OCI-LY1 (cell line): ENCODE data around the gene ZNF687.

Experiments
- H2AFZ ChIP-seq: fragments of 200-600 bp; sonication (generic), shearing (Covaris generic); 2 replicates; pipeline ENCODE4 v1.6.0; 2014; ENCODE audit warnings: antibody characterized with exemption, mild to moderate bottlenecking, low read length
- H3F3A ChIP-seq: fragments of 200-600 bp; sonication (generic), shearing (Covaris generic); 2 replicates; pipeline ENCODE4 v1.6.0; 2014; ENCODE audit warnings: mild to moderate bottlenecking, antibody characterized with exemption, low read length, moderate library complexity; ENCODE audit not compliant: insufficient read depth
- H3K27ac ChIP-seq: fragments of 200-600 bp; sonication (generic); 2 replicates; pipeline ENCODE4 v1.5.1; 2014; ENCODE audit warnings: low read length, mixed run types, mild to moderate bottlenecking, low read depth; ENCODE audit not compliant: poor library complexity, severe bottlenecking
- H3K27me3 ChIP-seq: fragments of 200-600 bp; sonication (generic); 2 replicates; pipeline ENCODE4 v1.6.0; 2014; ENCODE audit warnings: antibody characterized with exemption, mild to moderate bottlenecking, low read length, moderate library complexity; ENCODE audit not compliant: insufficient read depth
- H3K36me3 ChIP-seq: fragments of 200-600 bp; sonication (generic); 2 replicates; pipeline ENCODE4 v1.6.1; 2014; ENCODE audit warnings: mild to moderate bottlenecking, antibody characterized with exemption, low read length, moderate library complexity, mixed read lengths; ENCODE audit not compliant: insufficient read depth
- H3K4me1 ChIP-seq: fragments of 200-600 bp; sonication (generic); 2 replicates; pipeline ENCODE4 v1.5.1; 2014; ENCODE audit warnings: mild to moderate bottlenecking, low read length, moderate library complexity; ENCODE audit not compliant: insufficient read depth, severe bottlenecking
- H3K4me2 ChIP-seq: fragments of 200-600 bp; sonication (generic), shearing (Covaris generic); 2 replicates; pipeline ENCODE4 v1.6.1; 2014; ENCODE audit warnings: low read length
- H3K4me3 ChIP-seq: fragments of 200-600 bp; sonication (generic); 2 replicates; pipeline ENCODE4 v1.5.1; 2014; ENCODE audit warnings: low read length, low read depth, mild to moderate bottlenecking, mixed read lengths; ENCODE audit not compliant: poor library complexity, severe bottlenecking
- H3K79me2 ChIP-seq: fragments of 200-600 bp; shearing (Covaris generic); 2 replicates; pipeline ENCODE4 v1.6.1; 2016; ENCODE audit warnings: mixed run types, low read length, mixed read lengths; ENCODE audit not compliant: insufficient read depth
- H3K9ac ChIP-seq: fragments of 200-600 bp; sonication (generic), shearing (Covaris generic); 2 replicates; pipeline ENCODE4 v1.6.1; 2014; ENCODE audit warnings: mild to moderate bottlenecking, low read length, mixed read lengths
- H3K9me2 ChIP-seq: fragments of 200-600 bp; sonication (generic), shearing (Covaris generic); 2 replicates; pipeline ENCODE4 v1.6.1; 2014; ENCODE audit warnings: low read depth, mild to moderate bottlenecking, low read length, mixed read lengths
- H3K9me3 ChIP-seq: fragments of 200-600 bp; shearing (Covaris generic); 2 replicates; pipeline ENCODE4 v1.6.1; 2014; ENCODE audit warnings: low read length, mixed read lengths
- H4K20me1 ChIP-seq: fragments of 200-600 bp; sonication (generic), shearing (Covaris generic); 2 replicates; pipeline ENCODE4 v1.6.0; 2016; ENCODE audit warnings: mild to moderate bottlenecking, low read length; ENCODE audit not compliant: insufficient read depth
- EZH2 ChIP-seq: fragments of 200-600 bp; sonication (generic), shearing (Covaris generic); IDR thresholded peaks from 2 replicates; pipeline ENCODE4 v1.8.0; 2017; ENCODE audit warnings: borderline replicate concordance, mixed run types, mild to moderate bottlenecking, antibody characterized with exemption, low read length, moderate library complexity, mixed read lengths
- TF ChIP-seq, protein P1 (sequence below): fragments of 200-600 bp; sonication (generic), shearing (Covaris generic); IDR thresholded peaks from 2 replicates; pipeline ENCODE4 v1.5.1; 2017; ENCODE audit warnings: mild to moderate bottlenecking, antibody characterized with exemption, low read length, moderate library complexity, mixed read lengths

Gene ZNF687

DNA sequence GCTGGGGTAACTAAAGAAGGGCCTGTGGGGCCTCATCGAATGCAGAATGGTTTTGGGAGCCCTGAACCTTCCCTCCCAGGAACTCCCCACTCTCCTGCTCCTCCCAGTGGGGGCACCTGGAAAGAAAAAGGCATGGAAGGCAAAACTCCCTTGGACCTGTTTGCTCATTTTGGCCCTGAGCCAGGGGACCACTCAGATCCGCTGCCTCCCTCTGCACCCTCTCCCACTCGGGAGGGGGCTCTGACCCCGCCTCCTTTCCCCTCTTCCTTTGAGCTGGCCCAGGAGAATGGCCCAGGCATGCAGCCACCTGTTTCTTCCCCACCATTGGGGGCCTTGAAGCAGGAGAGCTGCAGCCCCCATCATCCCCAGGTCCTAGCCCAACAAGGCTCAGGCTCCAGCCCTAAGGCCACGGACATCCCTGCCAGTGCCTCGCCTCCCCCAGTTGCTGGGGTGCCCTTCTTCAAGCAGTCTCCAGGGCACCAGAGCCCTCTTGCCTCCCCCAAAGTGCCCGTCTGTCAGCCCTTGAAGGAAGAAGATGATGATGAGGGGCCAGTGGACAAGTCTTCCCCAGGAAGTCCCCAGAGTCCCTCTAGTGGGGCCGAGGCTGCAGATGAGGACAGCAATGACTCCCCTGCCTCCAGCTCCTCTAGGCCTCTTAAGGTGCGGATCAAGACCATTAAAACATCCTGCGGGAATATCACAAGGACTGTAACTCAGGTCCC, 4.7 kb downstream of the ZNF687 start:
- Histone ChIP-seq H3F3A (no peaks in the 10 kb centered on the region), H3K9ac (no peak overlapping the region), H3K4me1 (peaks cover 19% of the 10 kb centered on the region), H4K20me1 (no peaks in the 10 kb centered on the region), H3K9me2 (no peaks in the 10 kb centered on the region), H3K27ac (no peak overlapping the region), H2AFZ (no peak overlapping the region), H3K4me2 (no peak overlapping the region), H3K4me3 (no peak overlapping the region), H3K9me3 (no peaks in the 10 kb centered on the region), H3K36me3 (peaks cover 56% of the 10 kb centered on the region), H3K79me2 (no peaks in the 10 kb centered on the region), H3K27me3 (no peaks in the 10 kb centered on the region)
- TF ChIP-seq, protein P1, sequence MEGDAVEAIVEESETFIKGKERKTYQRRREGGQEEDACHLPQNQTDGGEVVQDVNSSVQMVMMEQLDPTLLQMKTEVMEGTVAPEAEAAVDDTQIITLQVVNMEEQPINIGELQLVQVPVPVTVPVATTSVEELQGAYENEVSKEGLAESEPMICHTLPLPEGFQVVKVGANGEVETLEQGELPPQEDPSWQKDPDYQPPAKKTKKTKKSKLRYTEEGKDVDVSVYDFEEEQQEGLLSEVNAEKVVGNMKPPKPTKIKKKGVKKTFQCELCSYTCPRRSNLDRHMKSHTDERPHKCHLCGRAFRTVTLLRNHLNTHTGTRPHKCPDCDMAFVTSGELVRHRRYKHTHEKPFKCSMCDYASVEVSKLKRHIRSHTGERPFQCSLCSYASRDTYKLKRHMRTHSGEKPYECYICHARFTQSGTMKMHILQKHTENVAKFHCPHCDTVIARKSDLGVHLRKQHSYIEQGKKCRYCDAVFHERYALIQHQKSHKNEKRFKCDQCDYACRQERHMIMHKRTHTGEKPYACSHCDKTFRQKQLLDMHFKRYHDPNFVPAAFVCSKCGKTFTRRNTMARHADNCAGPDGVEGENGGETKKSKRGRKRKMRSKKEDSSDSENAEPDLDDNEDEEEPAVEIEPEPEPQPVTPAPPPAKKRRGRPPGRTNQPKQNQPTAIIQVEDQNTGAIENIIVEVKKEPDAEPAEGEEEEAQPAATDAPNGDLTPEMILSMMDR: no peak
- TF ChIP-seq EZH2: no peak

- H3K27me3 ChIP-seq: no peaks in the 10 kb centered on the region
- H4K20me1 ChIP-seq: no peaks in the 10 kb centered on the region
- H3K9me3 ChIP-seq: no peaks in the 10 kb centered on the region
- no peaks in the 10 kb centered on the region for H3K79me2 ChIP-seq
- H2AFZ ChIP-seq: no peak overlapping the region
- H3K4me3 ChIP-seq: no peak overlapping the region
- no peaks in the 10 kb centered on the region for H3K9me2 ChIP-seq
- H3K27ac ChIP-seq: no peak overlapping the region
- TF ChIP-seq, protein P1: no peak
- TF ChIP-seq EZH2: no peak
- H3K4me1 ChIP-seq: peaks cover 19% of the 10 kb centered on the region
- no peak overlapping the region for H3K9ac ChIP-seq
- H3K36me3 ChIP-seq: peaks cover 62% of the 10 kb centered on the region
- H3K4me2 ChIP-seq: no peak overlapping the region
- no peaks in the 10 kb centered on the region for H3F3A ChIP-seq
Observed at GRCh38 chr1:151287341-151287699, 5.2 kb downstream of the ZNF687 start.

GRCh38 chr1:151287767-151288500, 5.8 kb downstream of the ZNF687 start:
- no peak overlapping the region for H3K4me2 ChIP-seq
- no peak overlapping the region for H2AFZ ChIP-seq
- H3K27me3 ChIP-seq: no peaks in the 10 kb centered on the region
- no peak for TF ChIP-seq EZH2
- TF ChIP-seq, protein P1: no peak
- H3K4me1 ChIP-seq: peaks cover 16% of the 10 kb centered on the region
- no peaks in the 10 kb centered on the region for H3F3A ChIP-seq
- no peaks in the 10 kb centered on the region for H3K79me2 ChIP-seq
- no peaks in the 10 kb centered on the region for H4K20me1 ChIP-seq
- peaks cover 68% of the 10 kb centered on the region for H3K36me3 ChIP-seq
- no peak overlapping the region for H3K9ac ChIP-seq
- no peaks in the 10 kb centered on the region for H3K9me3 ChIP-seq
- no peaks in the 10 kb centered on the region for H3K9me2 ChIP-seq
- H3K27ac ChIP-seq: no peak overlapping the region
- H3K4me3 ChIP-seq: no peak overlapping the region
